Loucy (cell line): ENCODE data around the gene SMCO2.

Experiments
- H2AFZ ChIP-seq: fragments of 200-600 bp; sonication (generic); 2 replicates; pipeline ENCODE4 v1.6.0; 2016; ENCODE audit warnings: antibody characterized with exemption, mild to moderate bottlenecking, low read length, moderate library complexity
- H3F3A ChIP-seq: fragments of 200-600 bp; 2 replicates; pipeline ENCODE4 v1.6.0; 2016; ENCODE audit warnings: antibody characterized with exemption, low read depth, mild to moderate bottlenecking
- H3K27me3 ChIP-seq: fragments of 200-600 bp; sonication (generic); 2 replicates; pipeline ENCODE4 v1.6.1; 2014; ENCODE audit warnings: low read length, mild to moderate bottlenecking; ENCODE audit not compliant: insufficient read depth, poor library complexity, severe bottlenecking
- H3K36me3 ChIP-seq: fragments of 200-600 bp; sonication (generic); 2 replicates; pipeline ENCODE4 v1.6.1; 2016; ENCODE audit warnings: low read length; ENCODE audit not compliant: insufficient read depth
- H3K4me1 ChIP-seq: fragments of 200-600 bp; sonication (generic); 2 replicates; pipeline ENCODE4 v1.5.1; 2014; ENCODE audit warnings: low read length, mild to moderate bottlenecking; ENCODE audit not compliant: insufficient read depth, poor library complexity, severe bottlenecking
- H3K4me2 ChIP-seq: fragments of 200-600 bp; sonication (generic); 2 replicates; pipeline ENCODE4 v1.6.0; 2014; ENCODE audit warnings: antibody characterized with exemption, low read length, low read depth, mild to moderate bottlenecking; ENCODE audit not compliant: poor library complexity, severe bottlenecking
- H3K4me3 ChIP-seq: fragments of 200-600 bp; sonication (generic); 2 replicates; pipeline ENCODE4 v1.5.1; 2014; ENCODE audit warnings: low read length, mild to moderate bottlenecking, mixed read lengths; ENCODE audit not compliant: poor library complexity, severe bottlenecking
- H3K79me2 ChIP-seq: fragments of 200-600 bp; sonication (generic); 2 replicates; pipeline ENCODE4 v1.6.1; 2014; ENCODE audit warnings: low read length; ENCODE audit not compliant: insufficient read depth
- H3K9ac ChIP-seq: fragments of 200-600 bp; sonication (generic); 2 replicates; pipeline ENCODE4 v1.6.0; 2014; ENCODE audit warnings: mild to moderate bottlenecking, low read depth, low read length, moderate library complexity; ENCODE audit not compliant: poor library complexity, severe bottlenecking
- H3K9me2 ChIP-seq: fragments of 200-600 bp; sonication (generic); replicated peaks from 2 replicates; pipeline ENCODE4 v1.6.1; 2016; ENCODE audit warnings: low read depth, low read length, mixed read lengths
- H3K9me3 ChIP-seq: fragments of 200-600 bp; sonication (generic); 2 replicates; pipeline ENCODE4 v1.6.1; 2014; ENCODE audit warnings: mild to moderate bottlenecking, antibody characterized with exemption, low read length, low read depth; ENCODE audit not compliant: insufficient read depth
- H4K20me1 ChIP-seq: fragments of 200-600 bp; sonication (generic); 2 replicates; pipeline ENCODE4 v1.6.0; 2014; ENCODE audit warnings: antibody characterized with exemption, low read length, mild to moderate bottlenecking; ENCODE audit not compliant: insufficient read depth, poor library complexity, severe bottlenecking
- CTCF ChIP-seq: fragments of 200-600 bp; sonication (generic); conservative IDR thresholded peaks from 2 replicates; pipeline ENCODE4 v1.5.1; 2014; ENCODE audit warnings: mild to moderate bottlenecking, antibody characterized with exemption, low read length
- EZH2phosphoT487 ChIP-seq: fragments of 200-600 bp; IDR thresholded peaks from 2 replicates; pipeline ENCODE4 v1.6.1; 2018; ENCODE audit warnings: antibody characterized with exemption, mild to moderate bottlenecking, moderate library complexity, borderline replicate concordance

SMCO2 gene

GRCh38 chr12:27548301-27549199, 102.0 kb downstream of the SMCO2 start:
- Histone ChIP-seq H3K36me3 (no peaks in the 10 kb centered on the region), H3F3A (no peaks in the 10 kb centered on the region), H3K4me2 (no peak overlapping the region), H3K9me3 (no peaks in the 10 kb centered on the region), H3K4me1 (no peaks in the 10 kb centered on the region), H2AFZ (no peak overlapping the region), H3K9me2 (no peaks in the 10 kb centered on the region), H3K9ac (no peak overlapping the region), H4K20me1 (no peaks in the 10 kb centered on the region), H3K79me2 (peaks cover 8% of the 10 kb centered on the region), H3K27me3 (no peaks in the 10 kb centered on the region), H3K4me3 (no peak overlapping the region)
- TF ChIP-seq EZH2phosphoT487 (no peak), CTCF (no peak)

GRCh38 chr12:27549236-27549800, 102.8 kb downstream of the SMCO2 start:
- Histone ChIP-seq H3F3A (no peaks in the 10 kb centered on the region), H3K4me2 (no peak overlapping the region), H3K9me2 (no peaks in the 10 kb centered on the region), H3K9me3 (no peaks in the 10 kb centered on the region), H2AFZ (no peak overlapping the region), H3K4me3 (no peak overlapping the region), H4K20me1 (no peaks in the 10 kb centered on the region), H3K27me3 (no peaks in the 10 kb centered on the region), H3K79me2 (peaks cover 8% of the 10 kb centered on the region), H3K9ac (no peak overlapping the region), H3K36me3 (no peaks in the 10 kb centered on the region), H3K4me1 (no peaks in the 10 kb centered on the region)
- TF ChIP-seq CTCF: no peak
- no peak for TF ChIP-seq EZH2phosphoT487

GRCh38 chr12:27549801-27550652, 103.5 kb downstream of the SMCO2 start:
- Histone ChIP-seq H3K4me1 (no peaks in the 10 kb centered on the region), H3K4me2 (no peak overlapping the region), H3K9ac (no peak overlapping the region), H3K9me3 (no peaks in the 10 kb centered on the region), H4K20me1 (no peaks in the 10 kb centered on the region), H3F3A (no peaks in the 10 kb centered on the region), H3K9me2 (no peaks in the 10 kb centered on the region), H3K27me3 (no peaks in the 10 kb centered on the region), H3K36me3 (no peaks in the 10 kb centered on the region), H3K79me2 (peaks cover 8% of the 10 kb centered on the region), H3K4me3 (no peak overlapping the region), H2AFZ (no peak overlapping the region)
- TF ChIP-seq EZH2phosphoT487 (no peak), CTCF (no peak)
